Upper lobe of right lung (tissue), 1 donor: ENCODE measurements around the gene TUBB8. TPM values are rescaled to one million over a fixed set of nuclear protein-coding genes. Genes with fewer than 3 reads are reported as not detected.

Source experiments
- ATAC-seq: fragments of 200-7000 bp; cut with Tn5 transposase; one replicate; pipeline ENCODE4 v1.9.1; 2020; ENCODE audit warnings: mild to moderate bottlenecking, moderate library complexity
- DNase-seq: peaks from one replicate; pipeline ENCODE4 v3.0.0-alpha.2; 2020
- H3K27ac ChIP-seq: fragments of 200-600 bp; one replicate; pipeline ENCODE4 v1.8.0; 2022
- H3K27me3 ChIP-seq: fragments of 200-600 bp; one replicate; pipeline ENCODE4 v1.8.0; 2022; ENCODE audit warnings: mild to moderate bottlenecking
- H3K36me3 ChIP-seq: fragments of 200-600 bp; one replicate; pipeline ENCODE4 v1.8.0; 2022
- H3K4me1 ChIP-seq: fragments of 200-600 bp; one replicate; pipeline ENCODE4 v1.8.0; 2022
- H3K4me3 ChIP-seq: fragments of 200-600 bp; one replicate; pipeline ENCODE4 v1.8.0; 2022; ENCODE audit warnings: mild to moderate bottlenecking
- H3K9me3 ChIP-seq: fragments of 200-600 bp; one replicate; pipeline ENCODE4 v1.8.0; 2022
- CTCF ChIP-seq: fragments of 200-600 bp; IDR thresholded peaks from one replicate; pipeline ENCODE4 v1.8.0; 2022; ENCODE audit warnings: antibody characterized with exemption
- intact Hi-C: fragments of 100-400 bp; cut with DNase I; formaldehyde crosslinking; loops from one replicate; pipeline ENCODE4 v1.11.0; 2022
- total RNA-seq: library from RNA; stranded (reverse); fragmentation: NEBNext Ultra II Directional; extraction: Animal tissue kit (Norgen Biotek cat#: 25700); gene quantifications from one replicate; pipeline ENCODE4 v1.2.1, GENCODE V29; 2021
- donor health status: DM: no; HTN: yes; CAD: no; lungs with severe emphysema.

Gene TUBB8
- total RNA-seq, 1 donor from 2014 or later = 0.20 TPM

GRCh38 chr10:92153-92552 is 43.1 kb upstream of the TUBB8 start:
- intact Hi-C loops = no loop called here
- Histone ChIP-seq H3K9me3 (peaks cover 8% of the 10 kb centered on the region), H3K4me3 (no peak overlapping the region), H3K36me3 (no peaks in the 10 kb centered on the region), H3K4me1 (peaks cover 7% of the 10 kb centered on the region), H3K27me3 (no peaks in the 10 kb centered on the region), H3K27ac (peak overlapping the region; percentile 9)
- no peak for TF ChIP-seq CTCF
- ATAC-seq (peak; percentile 22), DNase-seq (no peak)

DNA sequence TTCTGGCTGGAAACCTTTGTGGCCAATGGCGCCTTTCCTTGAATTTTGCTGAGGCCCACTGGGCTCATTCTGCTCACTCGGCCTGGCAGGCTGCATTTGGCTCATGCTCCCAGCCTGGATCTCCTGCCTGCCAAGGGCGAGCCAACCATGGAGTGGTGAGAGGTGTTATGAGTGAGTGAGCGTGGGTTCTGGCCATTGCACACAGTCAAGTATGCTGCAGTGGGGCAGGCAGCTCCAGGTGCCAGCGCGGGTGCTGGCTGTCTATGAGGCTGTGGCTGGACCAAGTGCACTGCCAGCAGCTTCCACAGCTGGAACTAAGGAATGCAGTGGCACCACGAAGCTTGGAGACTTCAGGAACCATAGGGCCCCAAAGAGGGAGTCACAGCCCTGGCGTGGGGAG is 42.2 kb upstream of the TUBB8 start:
- TF ChIP-seq CTCF = no peak
- Histone ChIP-seq H3K9me3 (peaks cover 8% of the 10 kb centered on the region), H3K4me3 (no peak overlapping the region), H3K27me3 (no peaks in the 10 kb centered on the region), H3K27ac (no peak overlapping the region), H3K36me3 (no peaks in the 10 kb centered on the region), H3K4me1 (peaks cover 7% of the 10 kb centered on the region)
- intact Hi-C loops = no loop called here
- DNase-seq = no peak
- peak; percentile 11 for ATAC-seq

- ATAC-seq (no peak), DNase-seq (no peak)
- peaks cover 7% of the 10 kb centered on the region for H3K4me1 ChIP-seq
- H3K4me3 ChIP-seq = no peak overlapping the region
- H3K36me3 ChIP-seq = no peaks in the 10 kb centered on the region
- no peak for TF ChIP-seq CTCF
- no peak overlapping the region for H3K27ac ChIP-seq
- no peaks in the 10 kb centered on the region for H3K9me3 ChIP-seq
- intact Hi-C loops = no loop called here
- no peaks in the 10 kb centered on the region for H3K27me3 ChIP-seq
Measured at GRCh38 chr10:90161-90560, 41.1 kb upstream of the TUBB8 start.

- TF ChIP-seq CTCF = no peak
- no peaks in the 10 kb centered on the region for H3K27me3 ChIP-seq
- H3K27ac ChIP-seq = no peak overlapping the region
- H3K9me3 ChIP-seq = no peaks in the 10 kb centered on the region
- intact Hi-C loops = no loop called here
- ATAC-seq (no peak), DNase-seq (no peak)
- H3K36me3 ChIP-seq = no peaks in the 10 kb centered on the region
- peaks cover 7% of the 10 kb centered on the region for H3K4me1 ChIP-seq
- no peak overlapping the region for H3K4me3 ChIP-seq
Measured at GRCh38 chr10:89248-89647, 40.2 kb upstream of the TUBB8 start.

DNA sequence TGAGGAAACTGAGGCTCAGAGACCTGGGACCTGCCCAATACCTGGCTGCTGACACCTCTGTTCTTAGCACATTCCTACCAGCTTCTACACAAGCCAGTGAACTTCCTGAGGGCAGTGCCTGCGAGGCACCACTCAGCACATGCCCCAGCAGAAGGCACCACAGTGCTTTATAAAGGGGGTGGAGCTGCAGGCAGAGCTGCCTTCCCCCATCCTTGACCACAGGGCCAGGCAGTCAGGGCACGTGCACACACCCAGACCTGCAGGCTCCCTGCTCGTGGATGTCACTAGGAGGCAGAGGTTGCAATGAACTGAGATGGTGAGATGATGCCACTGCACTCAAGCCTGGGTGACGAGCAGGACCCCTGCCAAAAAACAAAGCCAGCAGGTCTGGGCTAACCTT is 39.2 kb upstream of the TUBB8 start:
- Histone ChIP-seq H3K36me3 (no peaks in the 10 kb centered on the region), H3K4me1 (peaks cover 7% of the 10 kb centered on the region), H3K9me3 (no peaks in the 10 kb centered on the region), H3K27me3 (no peaks in the 10 kb centered on the region), H3K27ac (no peak overlapping the region), H3K4me3 (no peak overlapping the region)
- no peak for TF ChIP-seq CTCF
- intact Hi-C loops = no loop called here
- DNase-seq = no peak
- ATAC-seq = peak; percentile 19
